K562 (cell line): ENCODE results near the gene TTC39A. TPM values are rescaled to one million over a fixed set of nuclear protein-coding genes. Genes with fewer than 3 reads are reported as not detected.

Experiments
- ATAC-seq: fragments of 200-7000 bp; cut with Tn5 transposase; 3 replicates; pipeline ENCODE4 v1.9.1; 2020; ENCODE audit warnings: moderate library complexity
- BruUV-seq: library from RNA; stranded (reverse); fragments of 400-500 nt; replicated peaks from 2 replicates; lab custom pipeline; 2021; lab: Mats Ljungman, UMichigan
- CTCF ChIA-PET: fragments of 300-600 bp; formaldehyde crosslinking; extraction: SDS; loops from one replicate; lab custom pipeline; 2021; ENCODE audit warnings: low intra/inter-chr PET ratio; lab: Yijun Ruan, JAX
- POLR2A ChIA-PET: fragments of 300-600, 350-650 bp; sonication (Branson Sonifier 250); formaldehyde crosslinking; extraction: SDS; loops from one replicate; lab custom pipeline; 2021; ENCODE audit warnings: antibody characterized with exemption, inconsistent platforms; lab: Yijun Ruan, JAX
- DNase-seq, 4 experiments: peaks; one replicate each; pipeline versions ENCODE4 v3.0.0 to v3.0.0-alpha.2; 2011 to 2018; ENCODE audit warnings: low spot score in 3 of 4, mixed read lengths in 3 of 4; ENCODE audit errors: extremely low read depth in 1 of 4
- FAIRE-seq: peaks from 2 replicates; lab custom pipeline; 2011; peaks lifted over from hg19 to GRCh38; lab: Jason Lieb, UNC
- H2AFZ ChIP-seq: 2 replicates; pipeline ENCODE4 v1.6.0; 2011; ENCODE audit warnings: low read depth, low read length, control low read depth, inconsistent platforms
- H3K27ac ChIP-seq: fragments of 200-600 bp; 3 replicates; pipeline ENCODE4 v1.8.0; 2011; ENCODE audit warnings: low read depth, mild to moderate bottlenecking, control low read depth, inconsistent platforms, low read length, moderate library complexity, mixed read lengths; ENCODE audit errors: extremely low read depth
- H3K27me3 ChIP-seq, 2 experiments: fragments of 300-600 bp in 1 of 2; 2 replicates in 1 of 2; 3 replicates in 1 of 2; pipeline versions ENCODE4 v1.6.0 to v1.8.0; 2011; ENCODE audit warnings: inconsistent platforms in 2 of 2, low read length in 2 of 2, mild to moderate bottlenecking in 1 of 2, mixed read lengths in 1 of 2, moderate library complexity in 1 of 2; ENCODE audit not compliant: control insufficient read depth in 2 of 2, insufficient read depth in 2 of 2
- H3K36me3 ChIP-seq: fragments of 300-600 bp; 3 replicates; pipeline ENCODE4 v1.8.0; 2011; ENCODE audit warnings: mild to moderate bottlenecking, low read length, inconsistent platforms; ENCODE audit not compliant: control insufficient read depth, insufficient read depth
- H3K4me1 ChIP-seq, 2 experiments: fragments of 200-600 bp in 1 of 2; replicated peaks in 1 of 2; 2 replicates in 1 of 2; 3 replicates in 1 of 2; pipeline versions ENCODE4 v1.5.1 to v1.8.0; 2011; ENCODE audit warnings: inconsistent platforms in 2 of 2, low read length in 2 of 2, mild to moderate bottlenecking in 1 of 2, mixed read lengths in 1 of 2, moderate library complexity in 1 of 2; ENCODE audit not compliant: control insufficient read depth in 2 of 2, insufficient read depth in 2 of 2
- H3K4me2 ChIP-seq: 2 replicates; pipeline ENCODE4 v1.6.1; 2011; ENCODE audit warnings: low read length, control low read depth, inconsistent platforms, mixed read lengths; ENCODE audit not compliant: insufficient read depth
- H3K4me3 ChIP-seq: fragments of 200-600 bp; sonication (generic), shearing (Covaris generic); 2 replicates; pipeline ENCODE4 v1.5.1; 2016; ENCODE audit warnings: control low read depth, inconsistent platforms
- H3K79me2 ChIP-seq: fragments of 200-600 bp; 3 replicates; pipeline ENCODE4 v1.8.0; 2011; ENCODE audit warnings: low read length, inconsistent platforms; ENCODE audit not compliant: control insufficient read depth, insufficient read depth
- H3K9ac ChIP-seq, 2 experiments: 2 replicates each; pipeline versions ENCODE4 v1.6.0 to v1.6.1; 2011; ENCODE audit warnings: low read depth in 2 of 2, low read length in 2 of 2, control low read depth in 1 of 2, inconsistent platforms in 1 of 2, mild to moderate bottlenecking in 1 of 2, mixed read lengths in 1 of 2; ENCODE audit not compliant: insufficient read depth in 1 of 2
- H3K9me1 ChIP-seq: one replicate; pipeline ENCODE4 v1.6.0; 2011; ENCODE audit warnings: inconsistent platforms, mild to moderate bottlenecking, low read length, moderate library complexity; ENCODE audit not compliant: control insufficient read depth, insufficient read depth
- H3K9me3 ChIP-seq: replicated peaks from 2 replicates; pipeline ENCODE4 v1.5.1; 2011; ENCODE audit warnings: low read depth, low read length, inconsistent platforms; ENCODE audit not compliant: control insufficient read depth, insufficient read depth
- H4K20me1 ChIP-seq: replicated peaks from 2 replicates; pipeline ENCODE4 v1.6.1; 2011; ENCODE audit warnings: low read length, inconsistent platforms, mixed read lengths; ENCODE audit not compliant: control insufficient read depth, insufficient read depth
- CHD4 ChIP-seq: fragments of 200-600 bp; sonication (generic); IDR thresholded peaks from 3 replicates; pipeline ENCODE4 v1.6.1; 2012; ENCODE audit warnings: low read depth, mild to moderate bottlenecking, mixed read lengths, low read length, inconsistent platforms; ENCODE audit not compliant: insufficient read depth, insufficient replicate concordance, poor library complexity, severe bottlenecking
- HDAC2 ChIP-seq: fragments of 450-650 bp; IDR thresholded peaks from 2 replicates; pipeline ENCODE4 v1.6.1; 2016; ENCODE audit warnings: mild to moderate bottlenecking
- KLF10 ChIP-seq: fragments of 250-450 bp; sonication (Bioruptor Pico); IDR thresholded peaks from 2 replicates; pipeline ENCODE4 v1.6.1; 2021; ENCODE audit warnings: matching md5 sums
- PHB2 ChIP-seq: fragments of 450-650 bp; IDR thresholded peaks from 2 replicates; pipeline ENCODE4 v1.6.1; 2017; ENCODE audit warnings: low read depth
- SLC30A9 ChIP-seq: fragments of 250-450 bp; sonication (Bioruptor Pico); IDR thresholded peaks from 2 replicates; pipeline ENCODE4 v1.8.0; 2022; ENCODE audit warnings: mild to moderate bottlenecking, moderate library complexity
- SREBF1 ChIP-seq: fragments of 150-350 bp; IDR thresholded peaks from 2 replicates; pipeline ENCODE4 v1.6.1; 2014; ENCODE audit warnings: antibody characterized with exemption, low read depth, low read length, borderline replicate concordance
- ZNF311 ChIP-seq: fragments of 250-450 bp; sonication (Bioruptor Pico); IDR thresholded peaks from 2 replicates; pipeline ENCODE4 v1.4.0; 2020; ENCODE audit warnings: mild to moderate bottlenecking, moderate library complexity
- ZNF354B ChIP-seq: fragments of 250-450 bp; sonication (Bioruptor Pico); IDR thresholded peaks from 2 replicates; pipeline ENCODE4 v1.4.0; 2020
- ZNF696 ChIP-seq: fragments of 250-450 bp; sonication (Bioruptor Pico); conservative IDR thresholded peaks from 2 replicates; pipeline ENCODE4 v1.4.0; 2020; ENCODE audit warnings: mild to moderate bottlenecking, moderate library complexity
- WGBS: fragments of 100-300 bp; shearing (Covaris generic); methylation state at CpG from one replicate; pipeline ENCODE4 v1.1.6; 2016; ENCODE audit warnings: low coverage, mixed read lengths; ENCODE audit not compliant: insufficient coverage; ENCODE audit errors: missing lambda C conversion rate; 5-methylcytosine and 5-hydroxymethylcytosine counted together
- in situ Hi-C: fragments of 300-500 bp; cut with MboI; formaldehyde crosslinking; loops from 4 replicates; pipeline ENCODE4 v1.15.0; 2018; ENCODE audit warnings: inconsistent platforms, mixed read lengths
- intact Hi-C: fragments of 100-400 bp; cut with micrococcal nuclease; formaldehyde crosslinking; loops from 2 replicates; pipeline ENCODE4 v1.14.2; 2022
- polyA plus RNA-seq, 8 experiments: library from polyadenylated mRNA; depleted of rRNA in 4 of 8; stranded (reverse) in 5 of 8; unstranded in 3 of 8; fragments of >200 nt; fragmentation: Nextera tagmentation in 2 of 8; fragmentation: Illumina TruSeq in 1 of 8; extraction: Ambion mirVana in 2 of 8; extraction: Trizol in 1 of 8; gene quantifications; 2 replicates each; pipeline versions ENCODE4 v1.2.1 to v1.2.3, GENCODE V29; 2011 to 2014; ENCODE audit warnings: inconsistent platforms in 1 of 8, missing spikeins in 1 of 8
- total RNA-seq, 7 experiments: library from RNA; depleted of rRNA in 6 of 7; stranded (reverse); fragments of >200 nt in 6 of 7; fragmentation: Illumina TruSeq in 2 of 7; extraction: Trizol in 2 of 7; gene quantifications; 2 replicates each; pipeline versions ENCODE4 v1.2.1 to v1.2.3, GENCODE V29; 2011 to 2021; ENCODE audit warnings: low replicate concordance in 1 of 7
- TF ChIP-seq, protein P1 (sequence below): fragments of 250-450 bp; sonication (Bioruptor Pico); IDR thresholded peaks from 2 replicates; pipeline ENCODE4 v1.5.1; 2021; ENCODE audit warnings: mild to moderate bottlenecking
- TF ChIP-seq, protein P2 (sequence below): sonication (generic); formaldehyde crosslinking; IDR thresholded peaks from 2 replicates; pipeline ENCODE4 v1.4.0; 2020; ENCODE audit warnings: mild to moderate bottlenecking, missing genetic modification reagents
- TF ChIP-seq, protein P3 (sequence below): fragments of 450-650 bp; IDR thresholded peaks from one replicate; pipeline ENCODE4 v1.6.1; 2018; ENCODE audit warnings: mild to moderate bottlenecking, moderate library complexity; ENCODE audit not compliant: partially characterized antibody
- TF ChIP-seq, protein P4 (sequence below): fragments of 250-450 bp; sonication (Bioruptor Pico); IDR thresholded peaks from 2 replicates; pipeline ENCODE4 v1.4.0; 2020; ENCODE audit warnings: mild to moderate bottlenecking
- TF ChIP-seq, protein P5 (sequence below), 2 experiments: fragments of 450-650 bp in 1 of 2; sonication (generic) in 1 of 2; formaldehyde crosslinking; conservative IDR thresholded peaks; 2 replicates each; pipeline versions ENCODE4 v1.4.0 to v1.8.1; 2020 to 2022; ENCODE audit warnings: mild to moderate bottlenecking in 1 of 2, missing genetic modification reagents in 1 of 2

Gene TTC39A
- total and polyA plus RNA-seq, 9 of the 15 experiments (the other 6 are each of a cell fraction or from before 2014, with no cell fraction given), result 0.18 to 0.82 (median 0.35) TPM

DNA sequence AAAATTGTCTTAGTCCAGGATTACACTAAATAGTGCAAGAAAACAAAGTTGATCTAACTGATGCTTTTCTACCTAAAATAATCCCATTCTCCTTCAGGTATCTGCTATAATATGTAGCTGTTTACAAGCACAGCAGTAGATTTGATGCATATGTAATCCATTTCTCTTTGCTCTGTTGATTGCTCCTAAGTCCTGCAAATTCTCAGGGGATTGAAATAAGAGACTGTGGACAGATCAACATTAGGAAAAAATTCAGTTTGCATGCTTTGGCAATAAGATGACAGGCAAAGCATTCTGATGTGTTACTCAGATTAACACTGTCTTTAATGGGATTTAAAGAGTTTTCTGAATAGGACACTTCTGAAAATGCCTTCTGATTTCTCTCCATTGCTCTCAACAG is 59.6 kb downstream of the TTC39A start (continued):
- TF ChIP-seq, protein P1, sequence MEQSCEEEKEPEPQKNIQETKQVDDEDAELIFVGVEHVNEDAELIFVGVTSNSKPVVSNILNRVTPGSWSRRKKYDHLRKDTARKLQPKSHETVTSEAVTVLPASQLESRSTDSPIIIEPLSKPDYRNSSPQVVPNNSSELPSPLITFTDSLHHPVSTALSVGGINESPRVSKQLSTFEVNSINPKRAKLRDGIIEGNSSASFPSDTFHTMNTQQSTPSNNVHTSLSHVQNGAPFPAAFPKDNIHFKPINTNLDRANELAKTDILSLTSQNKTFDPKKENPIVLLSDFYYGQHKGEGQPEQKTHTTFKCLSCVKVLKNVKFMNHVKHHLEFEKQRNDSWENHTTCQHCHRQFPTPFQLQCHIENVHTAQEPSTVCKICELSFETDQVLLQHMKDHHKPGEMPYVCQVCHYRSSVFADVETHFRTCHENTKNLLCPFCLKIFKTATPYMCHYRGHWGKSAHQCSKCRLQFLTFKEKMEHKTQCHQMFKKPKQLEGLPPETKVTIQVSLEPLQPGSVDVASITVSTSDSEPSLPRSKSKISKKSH (CRISPR knock-in tag), result no peak
- no peak for TF ChIP-seq ZNF696 (CRISPR knock-in tag)
- TF ChIP-seq, protein P2, sequence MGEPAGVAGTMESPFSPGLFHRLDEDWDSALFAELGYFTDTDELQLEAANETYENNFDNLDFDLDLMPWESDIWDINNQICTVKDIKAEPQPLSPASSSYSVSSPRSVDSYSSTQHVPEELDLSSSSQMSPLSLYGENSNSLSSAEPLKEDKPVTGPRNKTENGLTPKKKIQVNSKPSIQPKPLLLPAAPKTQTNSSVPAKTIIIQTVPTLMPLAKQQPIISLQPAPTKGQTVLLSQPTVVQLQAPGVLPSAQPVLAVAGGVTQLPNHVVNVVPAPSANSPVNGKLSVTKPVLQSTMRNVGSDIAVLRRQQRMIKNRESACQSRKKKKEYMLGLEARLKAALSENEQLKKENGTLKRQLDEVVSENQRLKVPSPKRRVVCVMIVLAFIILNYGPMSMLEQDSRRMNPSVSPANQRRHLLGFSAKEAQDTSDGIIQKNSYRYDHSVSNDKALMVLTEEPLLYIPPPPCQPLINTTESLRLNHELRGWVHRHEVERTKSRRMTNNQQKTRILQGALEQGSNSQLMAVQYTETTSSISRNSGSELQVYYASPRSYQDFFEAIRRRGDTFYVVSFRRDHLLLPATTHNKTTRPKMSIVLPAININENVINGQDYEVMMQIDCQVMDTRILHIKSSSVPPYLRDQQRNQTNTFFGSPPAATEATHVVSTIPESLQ (CRISPR knock-in tag), result no peak
- no peak for TF ChIP-seq SREBF1
- TF ChIP-seq ZNF311 (CRISPR knock-in tag), result no peak

DNA sequence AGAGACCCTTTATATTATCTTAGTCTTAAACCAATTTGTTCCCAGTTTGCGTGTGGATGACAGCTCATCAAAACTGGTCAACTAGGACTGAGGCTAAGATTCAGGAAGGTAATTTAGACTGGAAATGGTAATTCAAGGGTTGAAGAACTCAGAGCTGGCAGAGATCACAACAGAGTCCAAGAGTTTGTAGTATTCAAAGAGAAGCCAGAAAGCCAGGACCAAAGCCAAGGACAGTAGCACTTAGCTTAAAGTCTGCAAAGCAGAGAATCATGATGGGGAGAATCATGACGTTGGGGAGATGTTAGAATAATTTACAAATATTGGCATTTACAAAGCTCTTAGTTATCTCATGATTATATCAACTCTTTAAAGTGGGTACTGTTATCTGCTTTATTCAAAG is 61.7 kb downstream of the TTC39A start:
- BruUV-seq, result no TSS peak
- Histone ChIP-seq H3K79me2 (peaks cover 36% of the 10 kb centered on the region; the same call in 2 of the 3 replicates), H3K9me1 (no peaks in the 10 kb centered on the region), H4K20me1 (peaks cover 8% of the 10 kb centered on the region; the same call in 1 of the 2 replicates), H2AFZ (no peak overlapping the region), H3K27ac (no peak overlapping the region), H3K9ac (no peak overlapping the region), H3K9me3 (no peaks in the 10 kb centered on the region), H3K4me1 (peaks cover 3 to 14% of the 10 kb centered on the region in 2 experiments; a peak in 4 of 5 replicates), H3K4me3 (no peak overlapping the region), H3K27me3 (no peaks in the 10 kb centered on the region), H3K36me3 (peaks cover 25% of the 10 kb centered on the region), H3K4me2 (no peak overlapping the region)
- POLR2A ChIA-PET, result interaction anchor here (0.7 to 0.9 kb wide), 3 partner anchors 8 to 176 kb away, joined by 3 to 8 read pairs (median 3); no protein-coding TSS in a partner anchor
- WGBS, result 61% methylated on average over 2 of the region's 2 CpGs
- FAIRE-seq (no peak), ATAC-seq (no peak), DNase-seq (no peak)
- intact Hi-C loops (no loop called here), in situ Hi-C loops (no loop called here)
- CTCF ChIA-PET, result no interaction called here
- TF ChIP-seq, protein P3, sequence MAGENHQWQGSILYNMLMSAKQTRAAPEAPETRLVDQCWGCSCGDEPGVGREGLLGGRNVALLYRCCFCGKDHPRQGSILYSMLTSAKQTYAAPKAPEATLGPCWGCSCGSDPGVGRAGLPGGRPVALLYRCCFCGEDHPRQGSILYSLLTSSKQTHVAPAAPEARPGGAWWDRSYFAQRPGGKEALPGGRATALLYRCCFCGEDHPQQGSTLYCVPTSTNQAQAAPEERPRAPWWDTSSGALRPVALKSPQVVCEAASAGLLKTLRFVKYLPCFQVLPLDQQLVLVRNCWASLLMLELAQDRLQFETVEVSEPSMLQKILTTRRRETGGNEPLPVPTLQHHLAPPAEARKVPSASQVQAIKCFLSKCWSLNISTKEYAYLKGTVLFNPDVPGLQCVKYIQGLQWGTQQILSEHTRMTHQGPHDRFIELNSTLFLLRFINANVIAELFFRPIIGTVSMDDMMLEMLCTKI, result no peak
- TF ChIP-seq, protein P4, sequence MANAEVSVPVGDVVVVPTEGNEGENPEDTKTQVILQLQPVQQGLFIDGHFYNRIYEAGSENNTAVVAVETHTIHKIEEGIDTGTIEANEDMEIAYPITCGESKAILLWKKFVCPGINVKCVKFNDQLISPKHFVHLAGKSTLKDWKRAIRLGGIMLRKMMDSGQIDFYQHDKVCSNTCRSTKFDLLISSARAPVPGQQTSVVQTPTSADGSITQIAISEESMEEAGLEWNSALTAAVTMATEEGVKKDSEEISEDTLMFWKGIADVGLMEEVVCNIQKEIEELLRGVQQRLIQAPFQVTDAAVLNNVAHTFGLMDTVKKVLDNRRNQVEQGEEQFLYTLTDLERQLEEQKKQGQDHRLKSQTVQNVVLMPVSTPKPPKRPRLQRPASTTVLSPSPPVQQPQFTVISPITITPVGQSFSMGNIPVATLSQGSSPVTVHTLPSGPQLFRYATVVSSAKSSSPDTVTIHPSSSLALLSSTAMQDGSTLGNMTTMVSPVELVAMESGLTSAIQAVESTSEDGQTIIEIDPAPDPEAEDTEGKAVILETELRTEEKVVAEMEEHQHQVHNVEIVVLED (CRISPR knock-in tag), result no peak
- no peak for TF ChIP-seq KLF10
- TF ChIP-seq CHD4, result no peak
- TF ChIP-seq, protein P5, sequence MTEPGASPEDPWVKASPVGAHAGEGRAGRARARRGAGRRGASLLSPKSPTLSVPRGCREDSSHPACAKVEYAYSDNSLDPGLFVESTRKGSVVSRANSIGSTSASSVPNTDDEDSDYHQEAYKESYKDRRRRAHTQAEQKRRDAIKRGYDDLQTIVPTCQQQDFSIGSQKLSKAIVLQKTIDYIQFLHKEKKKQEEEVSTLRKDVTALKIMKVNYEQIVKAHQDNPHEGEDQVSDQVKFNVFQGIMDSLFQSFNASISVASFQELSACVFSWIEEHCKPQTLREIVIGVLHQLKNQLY (CRISPR knock-in tag; conservative IDR thresholded peaks at IDR 0.05), result no peak
- no peak for TF ChIP-seq PHB2
- no peak for TF ChIP-seq SLC30A9 (CRISPR knock-in tag)
- no peak for TF ChIP-seq ZNF354B (CRISPR knock-in tag)
- TF ChIP-seq HDAC2, result no peak
